Retinal pigment epithelial cell (primary cell): Measurements from ENCODE around the gene CEBPE.

Source experiments
- DNase-seq: peaks from one replicate; pipeline ENCODE4 v3.0.0-alpha.2; 2010; ENCODE audit warnings: low read depth
- H3K4me3 ChIP-seq: 2 replicates; pipeline ENCODE4 v1.5.1; 2011; ENCODE audit warnings: mild to moderate bottlenecking, low read length, control low read depth, moderate library complexity
- CTCF ChIP-seq: conservative IDR thresholded peaks from 2 replicates; pipeline ENCODE4 v1.5.1; 2011; ENCODE audit warnings: low read depth, low read length, control low read depth, inconsistent platforms

Gene CEBPE

GRCh38 chr14:23128969-23129758 lies 10.1 kb upstream of the CEBPE start:
- no peak for TF ChIP-seq CTCF
- no peak for DNase-seq
- H3K4me3 ChIP-seq, result no peak overlapping the region

DNA sequence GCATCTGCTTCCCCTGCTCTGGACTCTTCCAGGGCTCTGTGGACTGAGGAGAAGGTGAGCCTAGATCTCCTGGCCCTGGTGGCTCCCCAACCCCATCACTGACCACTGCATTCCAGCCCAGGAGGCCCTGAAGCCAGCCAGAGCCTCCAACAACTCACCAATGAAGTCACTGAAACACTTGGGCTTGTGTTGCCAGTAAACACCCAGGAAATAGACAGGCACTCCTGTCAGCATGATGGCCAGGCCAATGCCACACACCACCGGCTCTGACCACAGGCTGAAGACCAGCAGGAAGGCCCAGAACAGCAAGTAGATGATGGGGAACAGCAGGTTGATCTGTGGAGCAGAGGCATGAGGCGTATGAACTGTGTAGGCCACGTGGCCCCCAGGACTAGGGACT lies 8.8 kb upstream of the CEBPE start:
- H3K4me3 ChIP-seq, result no peak overlapping the region
- TF ChIP-seq CTCF, result no peak
- DNase-seq, result no peak

- H3K4me3 ChIP-seq, result no peak overlapping the region
- no peak for DNase-seq
- no peak for TF ChIP-seq CTCF
Measured at GRCh38 chr14:23126548-23127278, 7.7 kb upstream of the CEBPE start.

- no peak for DNase-seq
- H3K4me3 ChIP-seq, result no peak overlapping the region
- TF ChIP-seq CTCF, result no peak
Measured at GRCh38 chr14:23125933-23126524, 7.0 kb upstream of the CEBPE start.

- no peak overlapping the region for H3K4me3 ChIP-seq
- TF ChIP-seq CTCF, result no peak
- no peak for DNase-seq
Measured at GRCh38 chr14:23125011-23125410, 6.0 kb upstream of the CEBPE start.

GRCh38 chr14:23124337-23124954 lies 5.4 kb upstream of the CEBPE start:
- no peak overlapping the region for H3K4me3 ChIP-seq
- no peak for TF ChIP-seq CTCF
- no peak for DNase-seq
